ENCODE data around the gene SLC4A1AP. TPM values are rescaled to one million over a fixed set of nuclear protein-coding genes. Genes with fewer than 3 reads are reported as not detected.

SLC4A1AP gene
- total and polyA plus RNA-seq, 2 of the 13 experiments (the other 11 are each of a cell fraction or from before 2014, with no cell fraction given) = 15.3 to 44.6 TPM

DNA sequence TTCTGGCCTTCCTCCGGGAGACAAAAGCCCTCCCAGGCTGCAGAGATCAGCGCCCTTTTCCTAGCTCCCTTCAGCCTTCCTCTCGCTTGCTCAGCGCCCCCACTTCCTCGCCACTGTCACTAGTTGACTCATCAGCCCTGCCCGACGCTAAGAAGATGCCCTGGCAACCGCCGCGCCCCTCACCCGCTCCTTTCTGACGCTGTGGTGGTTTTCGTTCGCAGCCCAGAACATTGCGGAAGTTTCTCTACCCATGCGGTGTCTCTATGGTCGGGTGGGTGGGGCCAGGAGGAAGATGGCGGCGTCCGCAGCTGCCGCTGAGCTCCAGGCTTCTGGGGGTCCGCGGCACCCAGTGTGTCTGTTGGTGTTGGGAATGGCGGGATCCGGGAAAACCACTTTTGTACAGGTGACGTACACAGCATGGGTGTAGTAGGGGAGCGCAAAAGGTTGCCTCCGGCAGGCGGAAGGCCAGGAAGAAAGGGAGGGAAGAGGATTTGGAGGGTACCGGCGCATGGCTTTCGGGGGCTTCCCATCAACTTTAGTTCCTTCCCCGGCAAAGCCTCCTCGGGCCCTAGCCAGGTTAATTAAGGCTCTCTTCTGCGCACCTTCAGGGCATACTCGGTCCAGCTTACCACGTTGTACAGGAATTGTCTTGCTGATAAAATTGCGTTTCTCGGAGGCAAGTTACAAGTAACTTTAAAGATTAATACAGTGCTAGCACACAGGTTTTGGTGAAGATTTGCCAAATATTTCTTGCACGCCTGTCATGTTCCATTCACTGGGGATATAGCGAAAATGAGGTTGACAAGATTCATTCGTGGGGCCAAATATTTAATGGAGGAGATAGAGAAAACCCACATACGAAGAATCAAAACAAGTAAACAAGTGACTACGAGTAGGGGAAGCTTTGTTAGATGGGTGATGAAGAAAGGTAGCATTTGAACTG is 34.7 kb upstream of the SLC4A1AP start, which contains the start of the genes CCDC121 and GPN1 (continued):
- TF ChIP-seq, protein P1, sequence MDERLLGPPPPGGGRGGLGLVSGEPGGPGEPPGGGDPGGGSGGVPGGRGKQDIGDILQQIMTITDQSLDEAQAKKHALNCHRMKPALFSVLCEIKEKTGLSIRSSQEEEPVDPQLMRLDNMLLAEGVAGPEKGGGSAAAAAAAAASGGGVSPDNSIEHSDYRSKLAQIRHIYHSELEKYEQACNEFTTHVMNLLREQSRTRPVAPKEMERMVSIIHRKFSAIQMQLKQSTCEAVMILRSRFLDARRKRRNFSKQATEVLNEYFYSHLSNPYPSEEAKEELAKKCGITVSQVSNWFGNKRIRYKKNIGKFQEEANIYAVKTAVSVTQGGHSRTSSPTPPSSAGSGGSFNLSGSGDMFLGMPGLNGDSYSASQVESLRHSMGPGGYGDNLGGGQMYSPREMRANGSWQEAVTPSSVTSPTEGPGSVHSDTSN (CRISPR knock-in tag; IDR thresholded peaks at IDR 0.05) = no peak
- TF ChIP-seq KLF16 (CRISPR knock-in tag; IDR thresholded peaks at IDR 0.05) (peak; percentile 87; a peak in 2 of 4 replicates), NFKB2 (CRISPR knock-in tag; IDR thresholded peaks at IDR 0.05; ENCODE audit: borderline replicate concordance) (peak; percentile 93; the same call in 1 of the 2 replicates), MBD4 (IDR thresholded peaks at IDR 0.05; ENCODE audit: borderline replicate concordance, low read length) (no peak), RBM22 (optimal IDR thresholded peaks at IDR 0.05; ENCODE audit: low read length) (peak; percentile 58), SIX4 (CRISPR knock-in tag; IDR thresholded peaks at IDR 0.05) (peak; percentile 62; the same call in 1 of the 2 replicates), SIN3B (IDR thresholded peaks at IDR 0.05; ENCODE audit: low read length) (peak; percentile 78; the same call in 1 of the 2 replicates), ZNF720 (CRISPR knock-in tag; IDR thresholded peaks at IDR 0.05) (peak; percentile 31; the same call in 1 of the 2 replicates), ZZZ3 (CRISPR knock-in tag; IDR thresholded peaks at IDR 0.05; ENCODE audit: borderline replicate concordance) (no peak; the same call in 1 of the 2 replicates), ZNF737 (CRISPR knock-in tag; IDR thresholded peaks at IDR 0.05; ENCODE audit: borderline replicate concordance) (peak; percentile 84; the same call in 1 of the 2 replicates), GPN1 (CRISPR knock-in tag; IDR thresholded peaks at IDR 0.05; ENCODE audit: borderline replicate concordance) (peak; percentile 83; the same call in 1 of the 2 replicates), SPEN (CRISPR knock-in tag; IDR thresholded peaks at IDR 0.05; ENCODE audit: low read depth) (peak; percentile 58)
- TF ChIP-seq, protein P2, sequence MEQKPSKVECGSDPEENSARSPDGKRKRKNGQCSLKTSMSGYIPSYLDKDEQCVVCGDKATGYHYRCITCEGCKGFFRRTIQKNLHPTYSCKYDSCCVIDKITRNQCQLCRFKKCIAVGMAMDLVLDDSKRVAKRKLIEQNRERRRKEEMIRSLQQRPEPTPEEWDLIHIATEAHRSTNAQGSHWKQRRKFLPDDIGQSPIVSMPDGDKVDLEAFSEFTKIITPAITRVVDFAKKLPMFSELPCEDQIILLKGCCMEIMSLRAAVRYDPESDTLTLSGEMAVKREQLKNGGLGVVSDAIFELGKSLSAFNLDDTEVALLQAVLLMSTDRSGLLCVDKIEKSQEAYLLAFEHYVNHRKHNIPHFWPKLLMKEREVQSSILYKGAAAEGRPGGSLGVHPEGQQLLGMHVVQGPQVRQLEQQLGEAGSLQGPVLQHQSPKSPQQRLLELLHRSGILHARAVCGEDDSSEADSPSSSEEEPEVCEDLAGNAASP (CRISPR knock-in tag; IDR thresholded peaks at IDR 0.05; ENCODE audit: borderline replicate concordance) = peak; percentile 66
- TF ChIP-seq, protein P3, sequence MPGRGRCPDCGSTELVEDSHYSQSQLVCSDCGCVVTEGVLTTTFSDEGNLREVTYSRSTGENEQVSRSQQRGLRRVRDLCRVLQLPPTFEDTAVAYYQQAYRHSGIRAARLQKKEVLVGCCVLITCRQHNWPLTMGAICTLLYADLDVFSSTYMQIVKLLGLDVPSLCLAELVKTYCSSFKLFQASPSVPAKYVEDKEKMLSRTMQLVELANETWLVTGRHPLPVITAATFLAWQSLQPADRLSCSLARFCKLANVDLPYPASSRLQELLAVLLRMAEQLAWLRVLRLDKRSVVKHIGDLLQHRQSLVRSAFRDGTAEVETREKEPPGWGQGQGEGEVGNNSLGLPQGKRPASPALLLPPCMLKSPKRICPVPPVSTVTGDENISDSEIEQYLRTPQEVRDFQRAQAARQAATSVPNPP (CRISPR knock-in tag; IDR thresholded peaks at IDR 0.05) = 0 out of 2 replicates have a peak, but pooled peaks have one; percentile 47
- TF ChIP-seq, protein P4, sequence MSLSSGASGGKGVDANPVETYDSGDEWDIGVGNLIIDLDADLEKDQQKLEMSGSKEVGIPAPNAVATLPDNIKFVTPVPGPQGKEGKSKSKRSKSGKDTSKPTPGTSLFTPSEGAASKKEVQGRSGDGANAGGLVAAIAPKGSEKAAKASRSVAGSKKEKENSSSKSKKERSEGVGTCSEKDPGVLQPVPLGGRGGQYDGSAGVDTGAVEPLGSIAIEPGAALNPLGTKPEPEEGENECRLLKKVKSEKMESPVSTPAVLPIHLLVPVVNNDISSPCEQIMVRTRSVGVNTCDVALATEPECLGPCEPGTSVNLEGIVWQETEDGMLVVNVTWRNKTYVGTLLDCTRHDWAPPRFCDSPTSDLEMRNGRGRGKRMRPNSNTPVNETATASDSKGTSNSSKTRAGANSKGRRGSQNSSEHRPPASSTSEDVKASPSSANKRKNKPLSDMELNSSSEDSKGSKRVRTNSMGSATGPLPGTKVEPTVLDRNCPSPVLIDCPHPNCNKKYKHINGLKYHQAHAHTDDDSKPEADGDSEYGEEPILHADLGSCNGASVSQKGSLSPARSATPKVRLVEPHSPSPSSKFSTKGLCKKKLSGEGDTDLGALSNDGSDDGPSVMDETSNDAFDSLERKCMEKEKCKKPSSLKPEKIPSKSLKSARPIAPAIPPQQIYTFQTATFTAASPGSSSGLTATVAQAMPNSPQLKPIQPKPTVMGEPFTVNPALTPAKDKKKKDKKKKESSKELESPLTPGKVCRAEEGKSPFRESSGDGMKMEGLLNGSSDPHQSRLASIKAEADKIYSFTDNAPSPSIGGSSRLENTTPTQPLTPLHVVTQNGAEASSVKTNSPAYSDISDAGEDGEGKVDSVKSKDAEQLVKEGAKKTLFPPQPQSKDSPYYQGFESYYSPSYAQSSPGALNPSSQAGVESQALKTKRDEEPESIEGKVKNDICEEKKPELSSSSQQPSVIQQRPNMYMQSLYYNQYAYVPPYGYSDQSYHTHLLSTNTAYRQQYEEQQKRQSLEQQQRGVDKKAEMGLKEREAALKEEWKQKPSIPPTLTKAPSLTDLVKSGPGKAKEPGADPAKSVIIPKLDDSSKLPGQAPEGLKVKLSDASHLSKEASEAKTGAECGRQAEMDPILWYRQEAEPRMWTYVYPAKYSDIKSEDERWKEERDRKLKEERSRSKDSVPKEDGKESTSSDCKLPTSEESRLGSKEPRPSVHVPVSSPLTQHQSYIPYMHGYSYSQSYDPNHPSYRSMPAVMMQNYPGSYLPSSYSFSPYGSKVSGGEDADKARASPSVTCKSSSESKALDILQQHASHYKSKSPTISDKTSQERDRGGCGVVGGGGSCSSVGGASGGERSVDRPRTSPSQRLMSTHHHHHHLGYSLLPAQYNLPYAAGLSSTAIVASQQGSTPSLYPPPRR (CRISPR knock-in tag; IDR thresholded peaks at IDR 0.05; ENCODE audit: borderline replicate concordance) = peak; percentile 58; the same call in 1 of the 2 replicates

Measured in HepG2 (cell line).